Measurements from ENCODE around the gene ADCK1. TPM values are rescaled to one million over a fixed set of nuclear protein-coding genes. Genes with fewer than 3 reads are reported as not detected.

The ADCK1 gene
- total RNA-seq, 1 experiment from 2014 or later: 12.2 TPM

GRCh38 chr14:77897374-77897773, 97.5 kb downstream of the ADCK1 start:
- H4K20me1 ChIP-seq (ENCODE audit: control insufficient read depth, insufficient read depth, insufficient read length): no peaks in the 10 kb centered on the region
- H3K56ac ChIP-seq (ENCODE audit: insufficient read length, low read depth, low read length): no peak overlapping the region
- H3K4ac ChIP-seq (ENCODE audit: low read depth, low read length): no peak overlapping the region
- Mint-ChIP-seq H3K27me3 (ENCODE audit: low read depth) (no peaks in the 10 kb centered on the region), H3K9me3 (no peaks in the 10 kb centered on the region), H3K36me3 (ENCODE audit: insufficient read depth in 1 of 3, low read depth in 3 of 3) (no peaks in the 10 kb centered on the region), H3K4me3 (no peak overlapping the region), H3K27ac (no peak overlapping the region), H3K4me1 (no peaks in the 10 kb centered on the region)
- H4K8ac ChIP-seq (replicated peaks; ENCODE audit: insufficient read length, low read depth, low read length): no peak overlapping the region
- no peak overlapping the region for H4K5ac ChIP-seq (ENCODE audit: insufficient read length, low read depth, low read length)
- H3K27ac ChIP-seq (ENCODE audit: insufficient read length, low read depth, low read length): no peak overlapping the region
- H3K4me1 ChIP-seq (ENCODE audit: insufficient read depth, low read length): no peaks in the 10 kb centered on the region
- no peak for TF ChIP-seq CTCF (conservative IDR thresholded peaks at IDR 0.05)
- no peak overlapping the region for H3K18ac ChIP-seq (ENCODE audit: insufficient read length, low read depth, low read length)
- H2BK120ac ChIP-seq (ENCODE audit: low read depth, low read length, poor library complexity, severe bottlenecking): no peak overlapping the region
- no peaks in the 10 kb centered on the region for H3K9me3 ChIP-seq (ENCODE audit: control insufficient read depth, low read depth, low read length)
- H3K4me2 ChIP-seq (ENCODE audit: insufficient read depth, insufficient read length, low read length): no peak overlapping the region
- H3K27me3 ChIP-seq (ENCODE audit: insufficient read depth, low read length): no peaks in the 10 kb centered on the region
- no peak overlapping the region for H3T11ph ChIP-seq (ENCODE audit: low read length)
- no peak overlapping the region for H2AK5ac ChIP-seq (ENCODE audit: insufficient read length, low read length)
- no peaks in the 10 kb centered on the region for H3K23me2 ChIP-seq (ENCODE audit: insufficient read length, low read depth, low read length, poor library complexity, severe bottlenecking)
- no CpG with 5 or more reads among the region's 2 CpGs for WGBS (ENCODE audit: extremely low coverage, insufficient read length, low lambda C conversion rate)
- H2BK5ac ChIP-seq (ENCODE audit: insufficient read length, low read length): no peak overlapping the region
- DNase-seq: no peak
- H3K79me2 ChIP-seq (ENCODE audit: insufficient read depth, low read length): no peaks in the 10 kb centered on the region
- H3K14ac ChIP-seq (ENCODE audit: insufficient read depth, low read length): no peak overlapping the region
- H3K79me1 ChIP-seq (ENCODE audit: insufficient read depth, low read depth, low read length, poor library complexity, severe bottlenecking): no peaks in the 10 kb centered on the region
- H2BK20ac ChIP-seq (ENCODE audit: low read depth, low read length, poor library complexity, severe bottlenecking): no peak overlapping the region
- no peak overlapping the region for H3K23ac ChIP-seq (ENCODE audit: insufficient read length, low read depth, low read length)
- H2BK12ac ChIP-seq (ENCODE audit: insufficient read length, low read depth, low read length): no peak overlapping the region
- H4K91ac ChIP-seq (ENCODE audit: insufficient read length, low read depth, low read length): no peak overlapping the region
- H2BK15ac ChIP-seq (ENCODE audit: low read depth, low read length): no peak overlapping the region
- H2AFZ ChIP-seq (ENCODE audit: low read length): no peak overlapping the region
- no peak overlapping the region for H3K9ac ChIP-seq (ENCODE audit: extremely low read depth, insufficient read length, low read length)
